Measurements from ENCODE around the gene FAM149B1.

Gene FAM149B1

GRCh38 chr10:73228247-73228646 lies 60.3 kb downstream of the FAM149B1 start:
- TF ChIP-seq GLIS3 (CRISPR knock-in tag; IDR thresholded peaks at IDR 0.05) (no peak), TCF4 (CRISPR knock-in tag; IDR thresholded peaks at IDR 0.05; ENCODE audit: borderline replicate concordance) (no peak), CSDC2 (CRISPR knock-in tag; IDR thresholded peaks at IDR 0.05) (no peak), ISL1 (CRISPR knock-in tag; IDR thresholded peaks at IDR 0.05) (no peak), SNAI2 (CRISPR knock-in tag; IDR thresholded peaks at IDR 0.05) (no peak), ESRRG (CRISPR knock-in tag; IDR thresholded peaks at IDR 0.05) (no peak), POU6F1 (CRISPR knock-in tag; IDR thresholded peaks at IDR 0.05; ENCODE audit: borderline replicate concordance, low read depth) (no peak), ZFP30 (CRISPR knock-in tag; IDR thresholded peaks at IDR 0.05) (no peak), PPARA (CRISPR knock-in tag; IDR thresholded peaks at IDR 0.05; ENCODE audit: borderline replicate concordance) (no peak)
- ATAC-seq: no peak

- no peak for ATAC-seq
- TF ChIP-seq ZNF565 (CRISPR knock-in tag; conservative IDR thresholded peaks at IDR 0.05; ENCODE audit: low read depth) (no peak), OSR1 (CRISPR knock-in tag; IDR thresholded peaks at IDR 0.05) (no peak), ZNF8 (CRISPR knock-in tag; IDR thresholded peaks at IDR 0.05) (no peak)
- TF ChIP-seq, protein P1, sequence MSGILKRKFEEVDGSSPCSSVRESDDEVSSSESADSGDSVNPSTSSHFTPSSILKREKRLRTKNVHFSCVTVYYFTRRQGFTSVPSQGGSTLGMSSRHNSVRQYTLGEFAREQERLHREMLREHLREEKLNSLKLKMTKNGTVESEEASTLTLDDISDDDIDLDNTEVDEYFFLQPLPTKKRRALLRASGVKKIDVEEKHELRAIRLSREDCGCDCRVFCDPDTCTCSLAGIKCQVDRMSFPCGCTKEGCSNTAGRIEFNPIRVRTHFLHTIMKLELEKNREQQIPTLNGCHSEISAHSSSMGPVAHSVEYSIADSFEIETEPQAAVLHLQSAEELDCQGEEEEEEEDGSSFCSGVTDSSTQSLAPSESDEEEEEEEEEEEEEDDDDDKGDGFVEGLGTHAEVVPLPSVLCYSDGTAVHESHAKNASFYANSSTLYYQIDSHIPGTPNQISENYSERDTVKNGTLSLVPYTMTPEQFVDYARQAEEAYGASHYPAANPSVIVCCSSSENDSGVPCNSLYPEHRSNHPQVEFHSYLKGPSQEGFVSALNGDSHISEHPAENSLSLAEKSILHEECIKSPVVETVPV (CRISPR knock-in tag; IDR thresholded peaks at IDR 0.05): no peak
Measured at GRCh38 chr10:73229567-73229966, 61.6 kb downstream of the FAM149B1 start.

GRCh38 chr10:73232887-73233286 lies 65.0 kb downstream of the FAM149B1 start:
- TF ChIP-seq TOX (CRISPR knock-in tag; IDR thresholded peaks at IDR 0.05; ENCODE audit: borderline replicate concordance) (no peak), ESRRG (CRISPR knock-in tag; IDR thresholded peaks at IDR 0.05) (no peak), ISL1 (CRISPR knock-in tag; IDR thresholded peaks at IDR 0.05) (no peak), PPARA (CRISPR knock-in tag; IDR thresholded peaks at IDR 0.05; ENCODE audit: borderline replicate concordance) (no peak), ZNF8 (CRISPR knock-in tag; IDR thresholded peaks at IDR 0.05) (no peak), ZNF565 (CRISPR knock-in tag; conservative IDR thresholded peaks at IDR 0.05; ENCODE audit: low read depth) (no peak), RARB (CRISPR knock-in tag; IDR thresholded peaks at IDR 0.05) (no peak), POU6F1 (CRISPR knock-in tag; IDR thresholded peaks at IDR 0.05; ENCODE audit: borderline replicate concordance, low read depth) (no peak), BACH2 (CRISPR knock-in tag; IDR thresholded peaks at IDR 0.05; ENCODE audit: borderline replicate concordance) (no peak), OSR1 (CRISPR knock-in tag; IDR thresholded peaks at IDR 0.05) (no peak), SNAI2 (CRISPR knock-in tag; IDR thresholded peaks at IDR 0.05) (no peak), TSHZ2 (CRISPR knock-in tag; IDR thresholded peaks at IDR 0.05) (no peak), PATZ1 (CRISPR knock-in tag; IDR thresholded peaks at IDR 0.05; ENCODE audit: borderline replicate concordance) (no peak), ZFP30 (CRISPR knock-in tag; IDR thresholded peaks at IDR 0.05) (no peak), ZNF70 (CRISPR knock-in tag; IDR thresholded peaks at IDR 0.05) (no peak), CSDC2 (CRISPR knock-in tag; IDR thresholded peaks at IDR 0.05) (no peak)
- TF ChIP-seq, protein P1 (CRISPR knock-in tag; IDR thresholded peaks at IDR 0.05): no peak
- TF ChIP-seq, protein P2, sequence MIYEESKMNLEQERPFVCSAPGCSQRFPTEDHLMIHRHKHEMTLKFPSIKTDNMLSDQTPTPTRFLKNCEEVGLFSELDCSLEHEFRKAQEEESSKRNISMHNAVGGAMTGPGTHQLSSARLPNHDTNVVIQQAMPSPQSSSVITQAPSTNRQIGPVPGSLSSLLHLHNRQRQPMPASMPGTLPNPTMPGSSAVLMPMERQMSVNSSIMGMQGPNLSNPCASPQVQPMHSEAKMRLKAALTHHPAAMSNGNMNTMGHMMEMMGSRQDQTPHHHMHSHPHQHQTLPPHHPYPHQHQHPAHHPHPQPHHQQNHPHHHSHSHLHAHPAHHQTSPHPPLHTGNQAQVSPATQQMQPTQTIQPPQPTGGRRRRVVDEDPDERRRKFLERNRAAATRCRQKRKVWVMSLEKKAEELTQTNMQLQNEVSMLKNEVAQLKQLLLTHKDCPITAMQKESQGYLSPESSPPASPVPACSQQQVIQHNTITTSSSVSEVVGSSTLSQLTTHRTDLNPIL (CRISPR knock-in tag; IDR thresholded peaks at IDR 0.05; ENCODE audit: low read depth): no peak
- peak; percentile 41; the same call in 1 of the 3 replicates for ATAC-seq

Data from SK-N-SH treated with all-trans-retinoic acid at 6 μM for 48 hours (cell line).